OCI-LY3 (cell line): ENCODE data around the gene TDRD9.

Experiments
- H2AFZ ChIP-seq: fragments of 200-600, 300-600 bp; shearing (Covaris generic); 2 replicates; pipeline ENCODE4 v1.6.0; 2014; ENCODE audit warnings: antibody characterized with exemption, low read depth, low read length
- H3K27ac ChIP-seq: fragments of 200-600, 300-600 bp; sonication (generic); 2 replicates; pipeline ENCODE4 v1.5.1; 2014; ENCODE audit warnings: mild to moderate bottlenecking, low read length, moderate library complexity, mixed read lengths
- H3K27me3 ChIP-seq: fragments of 200-600, 300-600 bp; sonication (generic); 2 replicates; pipeline ENCODE4 v1.6.1; 2014; ENCODE audit warnings: low read depth, low read length, mixed read lengths
- H3K36me3 ChIP-seq: fragments of 200-600, 300-600 bp; sonication (generic); replicated peaks from 2 replicates; pipeline ENCODE3; 2014; ENCODE audit warnings: low read depth, low read length, mixed read lengths
- H3K4me1 ChIP-seq: fragments of 300-600, 200-600 bp; sonication (generic); 2 replicates; pipeline ENCODE4 v1.6.1; 2014; ENCODE audit warnings: low read length, mixed read lengths
- H3K4me2 ChIP-seq: fragments of 200-600, 300-600 bp; sonication (generic); 2 replicates; pipeline ENCODE4 v1.6.1; 2014; ENCODE audit warnings: low read length, mixed read lengths
- H3K4me3 ChIP-seq: fragments of 300-600, 200-600 bp; sonication (generic); 2 replicates; pipeline ENCODE4 v1.5.1; 2014; ENCODE audit warnings: antibody characterized with exemption, mild to moderate bottlenecking, low read length, moderate library complexity
- H3K79me2 ChIP-seq: fragments of 300-600, 200-600 bp; shearing (Covaris generic); 2 replicates; pipeline ENCODE4 v1.6.1; 2014; ENCODE audit warnings: mild to moderate bottlenecking, low read length, mixed read lengths
- H3K9ac ChIP-seq: fragments of 300-600, 200-600 bp; shearing (Covaris generic); 2 replicates; pipeline ENCODE4 v1.6.0; 2014; ENCODE audit warnings: mild to moderate bottlenecking, low read length, moderate library complexity
- H3K9me3 ChIP-seq: fragments of 200-600, 300-600 bp; shearing (Covaris generic); 2 replicates; pipeline ENCODE4 v1.6.1; 2014; ENCODE audit warnings: low read length, mixed read lengths; ENCODE audit not compliant: insufficient read depth
- H4K20me1 ChIP-seq: fragments of 200-600, 300-600 bp; sonication (generic); 2 replicates; pipeline ENCODE4 v1.6.1; 2016; ENCODE audit warnings: low read length, mixed read lengths; ENCODE audit not compliant: insufficient read depth
- CTCF ChIP-seq: fragments of 200-600, 300-600 bp; sonication (generic); IDR thresholded peaks from 2 replicates; pipeline ENCODE4 v1.5.1; 2014; ENCODE audit warnings: antibody characterized with exemption, low read length, low read depth
- EZH2phosphoT487 ChIP-seq: fragments of 200-600 bp; shearing (Covaris generic); IDR thresholded peaks from 2 replicates; pipeline ENCODE4 v1.6.1; 2018; ENCODE audit warnings: antibody characterized with exemption, mixed run types, low read depth

TDRD9 gene

GRCh38 chr14:103989964-103990363, 61.7 kb downstream of the TDRD9 start:
- Histone ChIP-seq H3K9me3 (peaks cover 13% of the 10 kb centered on the region; the same call in 1 of the 2 replicates), H3K4me3 (no peak overlapping the region), H3K4me2 (no peak overlapping the region), H3K27me3 (peaks cover 14% of the 10 kb centered on the region), H3K79me2 (no peaks in the 10 kb centered on the region), H3K4me1 (no peaks in the 10 kb centered on the region), H3K9ac (no peak overlapping the region), H3K36me3 (no peaks in the 10 kb centered on the region), H4K20me1 (no peaks in the 10 kb centered on the region), H2AFZ (no peak overlapping the region), H3K27ac (no peak overlapping the region)
- no peak for TF ChIP-seq EZH2phosphoT487
- TF ChIP-seq CTCF: no peak

GRCh38 chr14:103994535-103995184, 66.4 kb downstream of the TDRD9 start:
- Histone ChIP-seq H3K27me3 (peaks cover 31% of the 10 kb centered on the region), H3K79me2 (no peaks in the 10 kb centered on the region), H3K9me3 (no peaks in the 10 kb centered on the region), H3K4me1 (no peaks in the 10 kb centered on the region), H3K27ac (no peak overlapping the region), H2AFZ (no peak overlapping the region), H3K9ac (no peak overlapping the region), H4K20me1 (no peaks in the 10 kb centered on the region), H3K36me3 (no peaks in the 10 kb centered on the region), H3K4me2 (no peak overlapping the region), H3K4me3 (no peak overlapping the region)
- TF ChIP-seq EZH2phosphoT487: no peak
- TF ChIP-seq CTCF: no peak

- Histone ChIP-seq H3K9me3 (no peaks in the 10 kb centered on the region), H4K20me1 (no peaks in the 10 kb centered on the region), H3K4me2 (no peak overlapping the region), H3K27ac (no peak overlapping the region), H3K36me3 (no peaks in the 10 kb centered on the region), H3K4me1 (no peaks in the 10 kb centered on the region), H3K79me2 (no peaks in the 10 kb centered on the region), H3K9ac (no peak overlapping the region), H2AFZ (no peak overlapping the region), H3K4me3 (no peak overlapping the region), H3K27me3 (peaks cover 33% of the 10 kb centered on the region)
- TF ChIP-seq CTCF (no peak), EZH2phosphoT487 (no peak)
Measured at GRCh38 chr14:103995876-103996275, 67.6 kb downstream of the TDRD9 start.

- TF ChIP-seq CTCF (no peak), EZH2phosphoT487 (no peak)
- Histone ChIP-seq H3K4me2 (no peak overlapping the region), H3K27ac (no peak overlapping the region), H2AFZ (no peak overlapping the region), H3K36me3 (no peaks in the 10 kb centered on the region), H3K9me3 (no peaks in the 10 kb centered on the region), H3K4me3 (no peak overlapping the region), H3K9ac (no peak overlapping the region), H3K27me3 (peaks cover 33% of the 10 kb centered on the region), H3K79me2 (no peaks in the 10 kb centered on the region), H4K20me1 (no peaks in the 10 kb centered on the region), H3K4me1 (no peaks in the 10 kb centered on the region)
Measured at GRCh38 chr14:103997391-103997790, 69.1 kb downstream of the TDRD9 start.
